Endodermal cell (in vitro differentiated cells): ENCODE data around the gene HEYL. TPM values are rescaled to one million over a fixed set of nuclear protein-coding genes. Genes with fewer than 3 reads are reported as not detected.

ENCODE experiments used
- DNase-seq: peaks from one replicate; pipeline ENCODE4 v3.0.0-alpha.2; 2017
- H3K27ac ChIP-seq: 2 replicates; pipeline ENCODE4 v1.5.1; 2013; ENCODE audit warnings: mild to moderate bottlenecking, low read depth, low read length, moderate library complexity
- H3K27me3 ChIP-seq: 2 replicates; pipeline ENCODE4 v1.6.1; 2013; ENCODE audit warnings: mild to moderate bottlenecking, low read length, moderate library complexity; ENCODE audit not compliant: insufficient read depth, control insufficient read depth, poor library complexity, severe bottlenecking
- H3K36me3 ChIP-seq: 2 replicates; pipeline ENCODE4 v1.7.0; 2013; ENCODE audit warnings: mild to moderate bottlenecking, low read length, moderate library complexity; ENCODE audit not compliant: control insufficient read depth, insufficient read depth
- H3K4me1 ChIP-seq: one replicate; pipeline ENCODE4 v1.7.0; 2013; ENCODE audit warnings: low read length; ENCODE audit not compliant: control insufficient read depth, insufficient read depth
- H3K4me3 ChIP-seq: 2 replicates; pipeline ENCODE4 v1.5.1; 2013; ENCODE audit warnings: mild to moderate bottlenecking, low read length, moderate library complexity
- H3K9ac ChIP-seq: 2 replicates; pipeline ENCODE4 v1.6.1; 2013; ENCODE audit warnings: mild to moderate bottlenecking, low read length, moderate library complexity; ENCODE audit not compliant: poor library complexity, severe bottlenecking; ENCODE audit errors: extremely low read depth
- H3K9me3 ChIP-seq: 2 replicates; pipeline ENCODE4 v1.6.1; 2013; ENCODE audit warnings: mild to moderate bottlenecking, low read length, moderate library complexity; ENCODE audit not compliant: control insufficient read depth
- H3K27ac Mint-ChIP-seq: 2 replicates; pipeline ENCODE4 v1.8.0; 2020; ENCODE audit warnings: mixed read lengths
- H3K27me3 Mint-ChIP-seq: 2 replicates; pipeline ENCODE4 v1.8.0; 2021; ENCODE audit warnings: mild to moderate bottlenecking, mixed read lengths; ENCODE audit not compliant: insufficient read depth
- H3K36me3 Mint-ChIP-seq: 2 replicates; pipeline ENCODE4 v1.8.0; 2020; ENCODE audit warnings: low read depth, mixed read lengths
- H3K4me1 Mint-ChIP-seq: 2 replicates; pipeline ENCODE4 v1.8.0; 2020; ENCODE audit warnings: mixed read lengths
- H3K4me3 Mint-ChIP-seq: 2 replicates; pipeline ENCODE4 v1.8.0; 2020; ENCODE audit warnings: mild to moderate bottlenecking, moderate library complexity, mixed read lengths
- H3K9me3 Mint-ChIP-seq: 2 replicates; pipeline ENCODE4 v1.8.0; 2020; ENCODE audit warnings: mild to moderate bottlenecking, mixed read lengths
- CTCF ChIP-seq: fragments of 200-600 bp; sonication (generic); conservative IDR thresholded peaks from 2 replicates; pipeline ENCODE4 v1.5.0; 2021; ENCODE audit warnings: antibody characterized with exemption, mild to moderate bottlenecking
- WGBS, 2 experiments: methylation state at CpG; one replicate each; pipeline versions ENCODE4 v1.1.5 to v1.1.7; 2013; ENCODE audit warnings: missing lambda C conversion rate in 2 of 2, mixed read lengths in 1 of 2; ENCODE audit not compliant: insufficient coverage in 1 of 2, insufficient read length in 1 of 2; 5-methylcytosine and 5-hydroxymethylcytosine counted together
- total RNA-seq, 2 donors: library from RNA; stranded (reverse); fragmentation: NEBNext Ultra II Directional in 1 of 2; extraction: Animal tissue kit (Norgen Biotek cat#: 25700) in 1 of 2; gene quantifications; 2 replicates in 1 of 2; 3 replicates in 1 of 2; pipeline ENCODE4 v1.2.1, GENCODE V29; 2021

HEYL gene
- total RNA-seq, 2 donors from 2014 or later = 1.2 to 1.5 TPM

- H3K9ac ChIP-seq = no peak overlapping the region
- peak overlapping the region; percentile 72 for H3K27ac ChIP-seq
- peaks cover 14% of the 10 kb centered on the region for H3K4me1 Mint-ChIP-seq
- H3K27me3 Mint-ChIP-seq = peaks cover 97% of the 10 kb centered on the region
- peak overlapping the region; percentile 34 for H3K4me3 Mint-ChIP-seq
- no peak overlapping the region for H3K4me3 ChIP-seq
- peaks cover 90% of the 10 kb centered on the region for H3K27me3 ChIP-seq
- 71 to 90% methylated on average over 2 to 3 of the region's 3 CpGs for WGBS, 2 experiments
- no peaks in the 10 kb centered on the region for H3K9me3 Mint-ChIP-seq
- no peak overlapping the region for H3K27ac Mint-ChIP-seq
- DNase-seq = no peak
- H3K36me3 Mint-ChIP-seq = no peaks in the 10 kb centered on the region
- H3K9me3 ChIP-seq = no peaks in the 10 kb centered on the region
- no peaks in the 10 kb centered on the region for H3K4me1 ChIP-seq
- TF ChIP-seq CTCF = no peak
- no peaks in the 10 kb centered on the region for H3K36me3 ChIP-seq
Measured at GRCh38 chr1:39633422-39633821, 6.0 kb downstream of the HEYL start.

GRCh38 chr1:39632682-39633417, 6.6 kb downstream of the HEYL start:
- Histone ChIP-seq H3K9ac (no peak overlapping the region), H3K4me1 (no peaks in the 10 kb centered on the region), H3K9me3 (no peaks in the 10 kb centered on the region), H3K27ac (peak overlapping the region; percentile 77), H3K27me3 (peaks cover 87% of the 10 kb centered on the region), H3K36me3 (no peaks in the 10 kb centered on the region), H3K4me3 (no peak overlapping the region)
- DNase-seq = peak; percentile 93
- WGBS, 2 experiments = 17 to 34% methylated on average over 4 to 61 of the region's 61 CpGs
- Mint-ChIP-seq H3K4me1 (peaks cover 14% of the 10 kb centered on the region), H3K4me3 (peak overlapping the region; percentile 34), H3K36me3 (no peaks in the 10 kb centered on the region), H3K27ac (no peak overlapping the region), H3K27me3 (peaks cover 95% of the 10 kb centered on the region), H3K9me3 (no peaks in the 10 kb centered on the region)
- TF ChIP-seq CTCF = no peak

GRCh38 chr1:39632323-39632681, 7.1 kb downstream of the HEYL start:
- Histone ChIP-seq H3K27me3 (peaks cover 87% of the 10 kb centered on the region), H3K9me3 (no peaks in the 10 kb centered on the region), H3K27ac (peak overlapping the region; percentile 77), H3K4me1 (no peaks in the 10 kb centered on the region), H3K36me3 (no peaks in the 10 kb centered on the region), H3K4me3 (no peak overlapping the region), H3K9ac (no peak overlapping the region)
- Mint-ChIP-seq H3K27me3 (peaks cover 95% of the 10 kb centered on the region), H3K9me3 (no peaks in the 10 kb centered on the region), H3K27ac (no peak overlapping the region), H3K36me3 (no peaks in the 10 kb centered on the region), H3K4me1 (peaks cover 14% of the 10 kb centered on the region), H3K4me3 (no peak overlapping the region)
- no peak for DNase-seq
- WGBS, 2 experiments = 81 to 88% methylated on average over 3 to 5 of the region's 5 CpGs
- no peak for TF ChIP-seq CTCF
